ENCODE measurements around the gene TMEM184B. TPM values are rescaled to one million over a fixed set of nuclear protein-coding genes. Genes with fewer than 3 reads are reported as not detected.

TMEM184B gene
- total RNA-seq, 6 experiments from 2014 or later, result 104 to 125 (median 111) TPM

DNA sequence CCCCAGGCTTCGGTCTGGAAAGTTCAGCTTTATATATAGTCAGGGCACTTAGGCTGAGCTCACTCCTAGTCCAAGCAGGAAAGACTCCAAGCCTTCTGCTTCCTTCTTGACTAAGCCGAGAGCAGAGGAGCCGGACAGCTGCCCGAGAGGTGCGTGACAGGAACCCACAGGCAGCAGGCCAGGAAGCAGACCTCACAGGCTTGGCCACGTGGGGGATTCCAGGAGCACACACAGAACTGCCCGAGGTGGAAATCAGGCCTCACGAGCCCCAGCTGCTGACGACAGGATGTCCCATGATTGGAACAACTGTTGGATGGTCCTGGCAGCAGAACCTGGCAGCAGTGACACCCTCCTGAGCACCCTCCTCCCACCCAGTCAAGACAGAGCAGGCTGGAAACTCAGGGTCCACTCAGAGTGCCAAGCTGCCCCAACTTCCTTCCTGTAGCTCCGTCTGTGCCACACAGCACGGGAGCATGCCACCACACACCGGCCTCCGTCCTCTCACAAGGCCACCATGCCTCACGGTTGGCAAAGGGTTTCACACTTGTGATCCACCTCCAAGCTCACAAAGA, 96.6 kb downstream of the TMEM184B start:
- Mint-ChIP-seq H3K27me3 (ENCODE audit: insufficient read depth) (peaks cover 3% of the 10 kb centered on the region), H3K9me3 (no peaks in the 10 kb centered on the region), H3K4me1 (ENCODE audit: low read depth) (peaks cover 76% of the 10 kb centered on the region), H3K4me3 (peak overlapping the region; percentile 30; the same call in 1 of the 2 replicates), H3K27ac (peak overlapping the region; percentile 93), H3K36me3 (ENCODE audit: low read depth) (no peaks in the 10 kb centered on the region)
- 0 out of 2 replicates have a peak, but pooled peaks have one; percentile 8 for TF ChIP-seq CTCF (IDR thresholded peaks at IDR 0.05)
- DNase-seq, result peak; percentile 92

DNA sequence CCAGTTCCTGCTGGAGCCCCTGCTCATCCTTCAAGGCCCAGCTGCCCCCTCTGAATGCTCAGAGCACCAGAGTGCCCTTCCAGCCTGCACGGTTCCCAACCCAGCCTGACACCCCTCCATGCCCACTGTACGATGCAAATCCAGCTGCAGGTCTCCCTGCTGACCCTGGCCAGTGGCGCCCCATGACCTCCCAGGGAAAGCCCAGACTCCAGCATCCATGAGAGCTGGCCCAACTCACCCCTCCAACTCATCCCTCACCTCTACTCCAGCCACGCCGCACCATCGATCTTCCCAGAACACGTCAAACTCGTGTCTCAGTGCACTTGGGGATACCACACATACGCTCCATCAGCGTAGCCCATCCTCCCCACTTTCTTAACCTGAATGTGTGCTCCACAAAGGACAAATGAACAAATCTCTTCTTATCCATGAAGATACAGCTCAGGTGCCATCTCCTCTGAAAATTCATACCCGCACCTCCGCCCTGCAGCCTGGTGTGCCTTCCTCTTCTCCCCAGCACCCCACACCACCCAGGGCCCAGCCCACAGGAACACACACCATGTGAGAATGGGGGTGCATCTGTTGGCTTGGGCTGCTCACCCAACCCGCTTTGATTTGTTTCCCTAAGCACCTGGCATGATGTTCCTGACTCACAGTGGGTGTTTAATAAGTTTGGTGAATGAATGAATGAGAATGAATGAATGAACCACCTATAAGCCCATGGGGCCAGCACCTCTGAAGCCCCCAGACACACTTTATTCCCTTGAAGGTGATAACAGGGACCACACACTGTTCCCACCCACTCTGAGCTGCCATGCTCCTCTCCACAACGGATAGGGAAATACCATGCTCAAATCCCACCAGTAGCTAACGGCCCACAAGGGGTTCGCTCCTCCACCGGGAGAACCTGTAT, 97.3 kb downstream of the TMEM184B start:
- DNase-seq, result no peak
- TF ChIP-seq CTCF (IDR thresholded peaks at IDR 0.05), result no peak
- Mint-ChIP-seq H3K36me3 (ENCODE audit: low read depth) (no peaks in the 10 kb centered on the region), H3K27ac (peak overlapping the region; percentile 93), H3K27me3 (ENCODE audit: insufficient read depth) (peaks cover 3% of the 10 kb centered on the region), H3K9me3 (no peaks in the 10 kb centered on the region), H3K4me1 (ENCODE audit: low read depth) (peaks cover 68% of the 10 kb centered on the region), H3K4me3 (no peak overlapping the region)

GRCh38 chr22:38174626-38175025, 98.2 kb downstream of the TMEM184B start:
- H3K4me1 Mint-ChIP-seq (ENCODE audit: low read depth), result peaks cover 60% of the 10 kb centered on the region
- H3K9me3 Mint-ChIP-seq, result no peaks in the 10 kb centered on the region
- no peaks in the 10 kb centered on the region for H3K36me3 Mint-ChIP-seq (ENCODE audit: low read depth)
- no peak for DNase-seq
- H3K27me3 Mint-ChIP-seq (ENCODE audit: insufficient read depth), result peaks cover 3% of the 10 kb centered on the region
- H3K27ac Mint-ChIP-seq, result no peak overlapping the region
- H3K4me3 Mint-ChIP-seq, result no peak overlapping the region
- TF ChIP-seq CTCF (IDR thresholded peaks at IDR 0.05), result no peak

DNA sequence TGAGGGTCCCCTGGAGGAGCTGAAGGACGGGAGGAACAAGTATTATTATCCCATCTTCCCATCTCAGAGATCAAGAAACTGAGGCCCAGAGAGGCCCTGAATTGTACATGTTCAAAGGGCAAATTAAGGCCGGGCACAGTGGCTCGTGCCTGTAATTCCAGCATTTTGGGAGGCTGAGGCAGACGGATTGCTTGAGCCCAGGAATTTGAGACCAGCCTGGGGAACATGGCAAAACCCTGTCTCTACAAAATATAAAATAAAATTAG, 99.2 kb downstream of the TMEM184B start:
- DNase-seq, result no peak
- no peak overlapping the region for H3K27ac Mint-ChIP-seq
- peaks cover 3% of the 10 kb centered on the region for H3K27me3 Mint-ChIP-seq (ENCODE audit: insufficient read depth)
- peaks cover 50% of the 10 kb centered on the region for H3K4me1 Mint-ChIP-seq (ENCODE audit: low read depth)
- H3K4me3 Mint-ChIP-seq, result no peak overlapping the region
- no peak for TF ChIP-seq CTCF (IDR thresholded peaks at IDR 0.05)
- H3K36me3 Mint-ChIP-seq (ENCODE audit: low read depth), result no peaks in the 10 kb centered on the region
- no peaks in the 10 kb centered on the region for H3K9me3 Mint-ChIP-seq

GRCh38 chr22:38172832-38173640, 99.8 kb downstream of the TMEM184B start:
- Mint-ChIP-seq H3K9me3 (no peaks in the 10 kb centered on the region), H3K4me1 (ENCODE audit: low read depth) (peaks cover 48% of the 10 kb centered on the region), H3K27ac (no peak overlapping the region), H3K4me3 (no peak overlapping the region), H3K36me3 (ENCODE audit: low read depth) (no peaks in the 10 kb centered on the region), H3K27me3 (ENCODE audit: insufficient read depth) (peaks cover 3% of the 10 kb centered on the region)
- TF ChIP-seq CTCF (IDR thresholded peaks at IDR 0.05), result no peak
- DNase-seq, result no peak
